ENCODE results near the gene JARID2.

The JARID2 gene

DNA sequence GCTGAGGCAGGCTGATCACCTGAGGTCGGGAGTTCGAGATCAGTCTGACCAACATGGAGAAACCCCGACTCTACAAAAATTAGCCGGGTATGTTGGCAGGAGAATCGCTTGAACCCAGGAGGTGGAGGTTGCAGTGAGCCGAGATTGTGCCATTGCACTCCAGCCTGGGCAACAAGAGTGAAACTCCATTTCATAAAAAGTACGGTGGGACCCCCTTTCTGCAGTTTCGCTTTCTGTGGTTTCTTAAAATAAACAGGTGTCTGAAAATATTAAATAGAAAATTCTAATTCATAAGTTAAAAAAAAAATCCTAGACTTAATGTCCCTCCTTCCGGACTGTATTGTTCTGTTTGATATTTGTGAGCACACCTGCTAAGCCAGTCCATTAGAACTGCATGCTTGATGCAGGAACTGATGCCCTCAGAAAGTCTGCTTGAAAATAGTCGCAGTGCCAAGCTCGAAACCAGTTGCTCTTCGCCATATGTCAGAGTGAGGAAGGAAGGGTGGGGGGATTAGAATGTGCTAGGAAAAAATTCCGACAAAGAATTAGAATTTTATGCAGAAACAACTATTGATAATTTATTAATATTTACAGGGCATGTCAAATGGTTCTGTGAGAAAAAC is 85.9 kb downstream of the JARID2 start:
- no peak overlapping the region for H3K9ac ChIP-seq (ENCODE audit: low read depth in 1 of 2, low read length in 2 of 2)
- H3K9me3 ChIP-seq (ENCODE audit: control insufficient read depth in 2 of 2, low read length in 2 of 2): no peaks in the 10 kb centered on the region
- H3K4me3 ChIP-seq (ENCODE audit: low read length in 2 of 2): no peak overlapping the region
- no peaks in the 10 kb centered on the region for H3K27me3 ChIP-seq (ENCODE audit: control insufficient read depth in 2 of 2, insufficient read depth in 2 of 2, low read length in 2 of 2)
- no peaks in the 10 kb centered on the region for H3K36me3 ChIP-seq (ENCODE audit: control insufficient read depth in 2 of 2, insufficient read depth in 2 of 2, low read length in 2 of 2)
- no peak overlapping the region for H3K27ac ChIP-seq (ENCODE audit: low read depth in 2 of 2, low read length in 2 of 2)
- H3K4me1 ChIP-seq (ENCODE audit: control insufficient read depth in 2 of 2, insufficient read depth in 2 of 2, low read length in 2 of 2): peaks cover 11 to 14% of the 10 kb centered on the region in 2 donors

DNA sequence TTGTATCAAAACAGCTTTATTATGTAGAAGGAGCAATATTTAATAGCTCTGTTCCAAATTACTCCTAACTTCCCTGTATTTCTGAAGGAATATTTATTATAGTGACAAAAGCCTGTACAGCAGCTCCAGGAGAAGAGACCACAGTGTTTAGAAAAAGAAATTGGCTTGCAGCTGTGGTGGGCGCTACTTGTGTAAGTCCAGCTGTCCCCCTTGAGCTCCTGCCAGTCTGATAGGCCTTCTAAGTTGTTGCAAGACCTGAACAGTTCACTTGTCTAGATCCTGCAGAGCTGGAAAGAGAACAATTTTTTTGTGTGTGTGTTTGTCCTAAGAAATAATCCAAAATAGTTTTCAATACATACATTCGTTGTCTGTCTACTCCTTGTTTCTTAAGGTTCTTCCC is 86.6 kb downstream of the JARID2 start:
- H3K9me3 ChIP-seq (ENCODE audit: control insufficient read depth in 2 of 2, low read length in 2 of 2): no peaks in the 10 kb centered on the region
- H3K9ac ChIP-seq (ENCODE audit: low read depth in 1 of 2, low read length in 2 of 2): no peak overlapping the region
- H3K4me1 ChIP-seq (ENCODE audit: control insufficient read depth in 2 of 2, insufficient read depth in 2 of 2, low read length in 2 of 2): peaks cover 6 to 8% of the 10 kb centered on the region in 2 donors
- no peaks in the 10 kb centered on the region for H3K27me3 ChIP-seq (ENCODE audit: control insufficient read depth in 2 of 2, insufficient read depth in 2 of 2, low read length in 2 of 2)
- no peaks in the 10 kb centered on the region for H3K36me3 ChIP-seq (ENCODE audit: control insufficient read depth in 2 of 2, insufficient read depth in 2 of 2, low read length in 2 of 2)
- no peak overlapping the region for H3K4me3 ChIP-seq (ENCODE audit: low read length in 2 of 2)
- no peak overlapping the region for H3K27ac ChIP-seq (ENCODE audit: low read depth in 2 of 2, low read length in 2 of 2)

DNA sequence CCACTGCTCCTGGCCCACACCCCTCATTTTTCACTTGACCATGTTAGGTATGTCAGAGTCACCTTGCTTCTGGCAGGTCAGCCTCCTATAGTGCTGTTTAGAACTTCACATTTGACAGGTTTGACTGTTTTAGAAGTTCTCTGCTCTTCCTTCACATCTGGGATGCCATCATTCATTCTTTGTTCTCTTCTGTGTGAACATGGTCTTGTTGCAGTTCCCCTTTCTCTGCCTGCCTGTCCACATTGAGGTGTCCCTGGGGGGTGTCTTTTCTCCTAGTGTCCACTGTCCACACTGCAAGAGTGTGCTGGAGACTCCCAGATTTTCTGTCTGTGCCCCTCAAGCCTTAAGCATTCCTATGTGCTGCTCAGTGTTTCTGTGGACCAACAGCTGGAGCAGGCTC is 89.5 kb downstream of the JARID2 start:
- H3K9me3 ChIP-seq (ENCODE audit: control insufficient read depth in 2 of 2, low read length in 2 of 2): no peaks in the 10 kb centered on the region
- no peaks in the 10 kb centered on the region for H3K36me3 ChIP-seq (ENCODE audit: control insufficient read depth in 2 of 2, insufficient read depth in 2 of 2, low read length in 2 of 2)
- peaks cover 1 to 2% of the 10 kb centered on the region in 2 donors for H3K4me1 ChIP-seq (ENCODE audit: control insufficient read depth in 2 of 2, insufficient read depth in 2 of 2, low read length in 2 of 2)
- no peak overlapping the region for H3K9ac ChIP-seq (ENCODE audit: low read depth in 1 of 2, low read length in 2 of 2)
- H3K4me3 ChIP-seq (ENCODE audit: low read length in 2 of 2): no peak overlapping the region
- H3K27me3 ChIP-seq (ENCODE audit: control insufficient read depth in 2 of 2, insufficient read depth in 2 of 2, low read length in 2 of 2): no peaks in the 10 kb centered on the region
- no peak overlapping the region for H3K27ac ChIP-seq (ENCODE audit: low read depth in 2 of 2, low read length in 2 of 2)

DNA sequence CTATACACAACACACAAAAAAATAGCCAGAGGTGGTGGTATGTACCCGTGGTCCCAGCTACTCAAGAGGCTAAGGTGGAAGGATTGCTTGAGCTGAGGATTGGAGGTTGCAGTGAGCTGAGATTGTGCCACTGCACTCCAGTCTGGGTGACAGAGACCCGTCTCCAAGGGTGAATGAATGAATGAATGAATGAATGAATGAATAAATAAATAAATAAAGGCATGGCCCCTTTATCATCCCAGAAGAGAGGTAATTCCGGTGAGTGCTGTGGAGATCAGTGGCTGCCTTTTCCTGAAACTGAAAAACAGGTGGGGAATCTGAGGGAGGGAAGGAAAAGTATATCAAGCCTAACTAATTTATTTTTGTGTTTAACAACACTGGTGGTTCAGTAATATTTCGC is 90.0 kb downstream of the JARID2 start:
- Histone ChIP-seq H3K9me3 (ENCODE audit: control insufficient read depth in 2 of 2, low read length in 2 of 2) (no peaks in the 10 kb centered on the region), H3K9ac (ENCODE audit: low read depth in 1 of 2, low read length in 2 of 2) (no peak overlapping the region), H3K4me1 (ENCODE audit: control insufficient read depth in 2 of 2, insufficient read depth in 2 of 2, low read length in 2 of 2) (peaks cover 3 to 5% of the 10 kb centered on the region in 2 donors), H3K4me3 (ENCODE audit: low read length in 2 of 2) (no peak overlapping the region), H3K27ac (ENCODE audit: low read depth in 2 of 2, low read length in 2 of 2) (no peak overlapping the region), H3K36me3 (ENCODE audit: control insufficient read depth in 2 of 2, insufficient read depth in 2 of 2, low read length in 2 of 2) (no peaks in the 10 kb centered on the region), H3K27me3 (ENCODE audit: control insufficient read depth in 2 of 2, insufficient read depth in 2 of 2, low read length in 2 of 2) (no peaks in the 10 kb centered on the region)

DNA sequence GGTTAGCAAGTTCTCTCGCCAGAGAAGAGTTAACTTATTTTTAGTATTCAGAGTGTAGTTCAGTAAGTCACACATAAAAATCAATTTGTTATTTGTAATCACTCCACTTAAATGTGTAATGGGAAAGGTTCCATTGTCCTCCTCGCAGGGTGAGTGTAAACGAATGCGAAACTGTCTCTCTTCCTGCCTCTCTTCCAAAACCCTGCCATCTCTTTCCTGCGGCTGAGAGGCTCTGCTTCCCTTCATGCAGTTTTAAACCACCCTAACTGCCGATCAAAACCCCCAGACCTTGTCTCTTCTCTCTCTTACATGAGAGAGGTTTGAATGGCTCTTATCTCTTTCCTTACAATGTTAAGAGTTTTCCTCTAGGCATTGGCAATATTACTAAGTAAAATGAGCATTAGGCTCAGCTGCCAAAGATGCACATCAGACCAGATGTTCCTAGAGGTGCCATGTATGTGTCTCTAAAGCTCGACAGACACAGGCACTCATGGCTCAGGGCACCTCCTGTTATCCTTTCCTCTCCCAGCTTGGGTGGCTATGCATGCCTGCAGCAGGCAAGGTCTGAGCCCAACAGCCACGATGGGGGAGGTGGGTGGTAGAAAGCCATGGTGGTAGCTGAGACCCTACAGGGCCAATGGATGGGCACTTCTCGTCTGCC is 91.2 kb downstream of the JARID2 start:
- Histone ChIP-seq H3K4me1 (ENCODE audit: control insufficient read depth in 2 of 2, insufficient read depth in 2 of 2, low read length in 2 of 2) (peaks cover 5 to 7% of the 10 kb centered on the region in 2 donors), H3K27me3 (ENCODE audit: control insufficient read depth in 2 of 2, insufficient read depth in 2 of 2, low read length in 2 of 2) (no peaks in the 10 kb centered on the region), H3K36me3 (ENCODE audit: control insufficient read depth in 2 of 2, insufficient read depth in 2 of 2, low read length in 2 of 2) (no peaks in the 10 kb centered on the region), H3K9ac (ENCODE audit: low read depth in 1 of 2, low read length in 2 of 2) (no peak overlapping the region), H3K4me3 (ENCODE audit: low read length in 2 of 2) (no peak overlapping the region), H3K27ac (ENCODE audit: low read depth in 2 of 2, low read length in 2 of 2) (no peak overlapping the region), H3K9me3 (ENCODE audit: control insufficient read depth in 2 of 2, low read length in 2 of 2) (no peaks in the 10 kb centered on the region)

DNA sequence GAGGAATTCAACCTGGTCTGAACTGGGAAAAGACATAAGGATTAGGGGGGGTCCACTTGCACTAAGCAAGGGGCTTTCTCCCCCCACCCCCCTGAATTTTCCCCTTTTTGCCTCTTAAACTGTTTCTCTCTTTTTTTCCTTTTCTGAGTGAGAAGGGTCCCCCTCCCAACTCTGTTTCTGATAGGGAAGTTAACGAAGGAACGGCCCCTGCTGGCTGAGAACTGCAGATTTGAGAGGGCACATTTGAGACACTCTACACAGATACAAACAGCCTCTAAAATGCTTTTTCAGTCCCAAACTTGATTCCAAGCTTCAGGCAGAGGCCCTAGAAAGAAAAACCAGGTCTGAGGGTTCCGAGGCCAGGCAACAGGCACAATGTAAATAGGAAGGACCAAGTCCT is 91.7 kb downstream of the JARID2 start:
- Histone ChIP-seq H3K27me3 (ENCODE audit: control insufficient read depth in 2 of 2, insufficient read depth in 2 of 2, low read length in 2 of 2) (no peaks in the 10 kb centered on the region), H3K9me3 (ENCODE audit: control insufficient read depth in 2 of 2, low read length in 2 of 2) (no peaks in the 10 kb centered on the region), H3K4me3 (ENCODE audit: low read length in 2 of 2) (no peak overlapping the region), H3K36me3 (ENCODE audit: control insufficient read depth in 2 of 2, insufficient read depth in 2 of 2, low read length in 2 of 2) (no peaks in the 10 kb centered on the region), H3K4me1 (ENCODE audit: control insufficient read depth in 2 of 2, insufficient read depth in 2 of 2, low read length in 2 of 2) (peaks cover 5 to 7% of the 10 kb centered on the region in 2 donors), H3K27ac (ENCODE audit: low read depth in 2 of 2, low read length in 2 of 2) (no peak overlapping the region), H3K9ac (ENCODE audit: low read depth in 1 of 2, low read length in 2 of 2) (no peak overlapping the region)

DNA sequence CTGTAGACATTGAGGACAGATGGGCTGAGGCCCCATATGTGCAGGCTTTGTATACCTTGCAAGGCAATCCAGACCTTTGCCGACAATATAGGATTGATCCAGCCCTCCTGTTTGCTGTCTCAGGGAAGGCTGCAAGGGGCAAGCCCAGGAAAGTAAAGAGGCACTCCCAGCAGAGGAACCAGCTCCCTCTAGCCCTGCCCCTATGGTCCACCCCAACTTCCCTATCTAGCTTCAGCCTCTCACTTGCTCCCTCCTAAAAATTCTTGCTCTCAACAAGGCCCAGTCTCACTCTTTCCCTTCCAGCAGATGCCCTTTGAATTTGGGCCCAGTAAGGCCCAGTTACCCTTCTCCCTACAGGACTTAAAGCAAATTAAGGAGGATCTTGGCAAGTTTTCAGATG is 92.6 kb downstream of the JARID2 start:
- H3K27ac ChIP-seq (ENCODE audit: low read depth in 2 of 2, low read length in 2 of 2): no peak overlapping the region
- H3K27me3 ChIP-seq (ENCODE audit: control insufficient read depth in 2 of 2, insufficient read depth in 2 of 2, low read length in 2 of 2): no peaks in the 10 kb centered on the region
- no peaks in the 10 kb centered on the region for H3K36me3 ChIP-seq (ENCODE audit: control insufficient read depth in 2 of 2, insufficient read depth in 2 of 2, low read length in 2 of 2)
- H3K4me3 ChIP-seq (ENCODE audit: low read length in 2 of 2): no peak overlapping the region
- peaks cover 5 to 7% of the 10 kb centered on the region in 2 donors for H3K4me1 ChIP-seq (ENCODE audit: control insufficient read depth in 2 of 2, insufficient read depth in 2 of 2, low read length in 2 of 2)
- H3K9ac ChIP-seq (ENCODE audit: low read depth in 1 of 2, low read length in 2 of 2): no peak overlapping the region
- no peaks in the 10 kb centered on the region for H3K9me3 ChIP-seq (ENCODE audit: control insufficient read depth in 2 of 2, low read length in 2 of 2)

DNA sequence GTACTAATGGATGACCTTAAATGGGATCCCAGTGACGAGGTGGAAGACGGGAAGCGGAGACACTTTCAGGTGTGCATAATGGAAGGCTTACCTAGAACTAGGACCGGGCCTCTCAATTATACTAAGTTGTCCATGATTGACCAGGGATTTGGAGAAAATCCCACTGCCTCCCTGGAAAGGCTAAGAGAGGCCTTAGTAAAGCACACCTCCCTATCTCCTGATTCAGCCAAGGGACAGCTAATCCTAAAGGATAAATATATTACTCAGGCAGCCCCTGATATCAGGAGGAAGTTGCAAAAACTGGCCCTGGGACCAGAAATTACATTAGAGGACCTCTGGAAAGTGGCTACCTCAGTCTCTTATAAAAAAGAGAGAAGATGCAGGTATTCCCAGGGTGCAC is 93.2 kb downstream of the JARID2 start:
- H3K9ac ChIP-seq (ENCODE audit: low read depth in 1 of 2, low read length in 2 of 2): no peak overlapping the region
- H3K4me1 ChIP-seq (ENCODE audit: control insufficient read depth in 2 of 2, insufficient read depth in 2 of 2, low read length in 2 of 2): peaks cover 5 to 7% of the 10 kb centered on the region in 2 donors
- no peak overlapping the region for H3K27ac ChIP-seq (ENCODE audit: low read depth in 2 of 2, low read length in 2 of 2)
- no peaks in the 10 kb centered on the region for H3K27me3 ChIP-seq (ENCODE audit: control insufficient read depth in 2 of 2, insufficient read depth in 2 of 2, low read length in 2 of 2)
- no peaks in the 10 kb centered on the region for H3K36me3 ChIP-seq (ENCODE audit: control insufficient read depth in 2 of 2, insufficient read depth in 2 of 2, low read length in 2 of 2)
- H3K4me3 ChIP-seq (ENCODE audit: low read length in 2 of 2): no peak overlapping the region
- H3K9me3 ChIP-seq (ENCODE audit: control insufficient read depth in 2 of 2, low read length in 2 of 2): no peaks in the 10 kb centered on the region

DNA sequence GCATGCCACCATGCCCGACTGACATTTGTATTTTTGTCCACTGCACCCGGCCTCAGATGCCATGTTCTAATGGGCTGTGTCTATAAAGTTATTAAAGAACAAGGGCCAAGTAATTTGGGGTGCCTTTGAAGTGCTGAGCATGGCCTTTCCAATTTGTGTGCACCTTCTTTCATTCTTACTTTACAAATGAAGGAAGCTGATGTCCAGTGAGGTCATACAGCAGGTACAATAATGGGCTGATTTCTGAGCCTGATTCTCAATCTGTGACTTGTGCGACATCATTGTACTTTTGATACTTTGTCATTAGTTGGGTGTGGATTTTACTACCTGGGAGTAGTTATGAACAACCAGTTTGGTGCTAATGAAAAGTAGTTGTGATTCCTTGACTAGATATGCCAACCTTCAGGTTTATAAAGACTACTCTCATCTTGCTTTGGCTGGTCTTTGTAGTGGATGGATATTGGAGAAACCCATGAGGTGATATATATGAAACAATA is 94.3 kb downstream of the JARID2 start:
- H3K27me3 ChIP-seq (ENCODE audit: control insufficient read depth in 2 of 2, insufficient read depth in 2 of 2, low read length in 2 of 2): no peaks in the 10 kb centered on the region
- H3K9ac ChIP-seq (ENCODE audit: low read depth in 1 of 2, low read length in 2 of 2): no peak overlapping the region
- H3K4me3 ChIP-seq (ENCODE audit: low read length in 2 of 2): no peak overlapping the region
- no peaks in the 10 kb centered on the region for H3K36me3 ChIP-seq (ENCODE audit: control insufficient read depth in 2 of 2, insufficient read depth in 2 of 2, low read length in 2 of 2)
- H3K9me3 ChIP-seq (ENCODE audit: control insufficient read depth in 2 of 2, low read length in 2 of 2): no peaks in the 10 kb centered on the region
- no peak overlapping the region for H3K27ac ChIP-seq (ENCODE audit: low read depth in 2 of 2, low read length in 2 of 2)
- peaks cover 5 to 7% of the 10 kb centered on the region in 2 donors for H3K4me1 ChIP-seq (ENCODE audit: control insufficient read depth in 2 of 2, insufficient read depth in 2 of 2, low read length in 2 of 2)

DNA sequence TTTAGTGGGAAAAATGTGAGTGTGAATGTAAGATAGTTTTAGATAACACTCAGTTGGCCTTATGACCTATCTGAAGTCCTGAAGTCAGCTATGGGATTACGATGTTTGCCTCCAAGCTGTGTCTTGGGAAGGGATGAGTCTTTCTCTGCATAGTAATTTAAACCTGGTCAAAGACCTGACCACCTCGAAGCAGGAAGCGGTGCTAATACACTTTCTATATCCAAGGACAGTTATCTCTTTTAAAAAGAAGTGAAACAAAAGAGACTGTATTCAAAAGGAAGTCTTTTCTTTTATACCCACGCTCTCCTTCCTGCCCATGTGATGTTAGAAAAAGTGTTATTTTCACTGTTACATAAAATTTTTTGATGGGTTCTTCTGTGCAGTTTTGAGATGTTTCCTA is 94.9 kb downstream of the JARID2 start:
- Histone ChIP-seq H3K27ac (ENCODE audit: low read depth in 2 of 2, low read length in 2 of 2) (no peak overlapping the region), H3K9ac (ENCODE audit: low read depth in 1 of 2, low read length in 2 of 2) (no peak overlapping the region), H3K4me3 (ENCODE audit: low read length in 2 of 2) (no peak overlapping the region), H3K9me3 (ENCODE audit: control insufficient read depth in 2 of 2, low read length in 2 of 2) (no peaks in the 10 kb centered on the region), H3K27me3 (ENCODE audit: control insufficient read depth in 2 of 2, insufficient read depth in 2 of 2, low read length in 2 of 2) (no peaks in the 10 kb centered on the region), H3K4me1 (ENCODE audit: control insufficient read depth in 2 of 2, insufficient read depth in 2 of 2, low read length in 2 of 2) (peaks cover 5 to 7% of the 10 kb centered on the region in 2 donors), H3K36me3 (ENCODE audit: control insufficient read depth in 2 of 2, insufficient read depth in 2 of 2, low read length in 2 of 2) (no peaks in the 10 kb centered on the region)
